Left ventricle myocardium inferior (tissue), 1 donor: Measurements from ENCODE around the gene SRRD. TPM values are rescaled to one million over a fixed set of nuclear protein-coding genes. Genes with fewer than 3 reads are reported as not detected.

Experiments used
- DNase-seq: peaks from one replicate; pipeline ENCODE4 v3.0.0-alpha.2; 2020
- H3K27ac ChIP-seq: fragments of 200-600 bp; replicated peaks from 2 replicates; pipeline ENCODE4 v1.8.0; 2021
- H3K27me3 ChIP-seq: fragments of 200-600 bp; 2 replicates; pipeline ENCODE4 v1.8.0; 2021; ENCODE audit warnings: low read depth
- H3K36me3 ChIP-seq: fragments of 200-600 bp; 2 replicates; pipeline ENCODE4 v1.8.0; 2021
- H3K4me1 ChIP-seq: fragments of 200-600 bp; 2 replicates; pipeline ENCODE4 v1.8.0; 2021
- H3K4me3 ChIP-seq: fragments of 200-600 bp; 2 replicates; pipeline ENCODE4 v1.8.0; 2021; ENCODE audit warnings: mild to moderate bottlenecking, moderate library complexity
- H3K9me3 ChIP-seq: fragments of 200-600 bp; replicated peaks from 2 replicates; pipeline ENCODE4 v1.8.0; 2021
- intact Hi-C: fragments of 100-400 bp; cut with micrococcal nuclease; formaldehyde crosslinking; loops from one replicate; pipeline ENCODE4 v1.11.0; 2022
- total RNA-seq: library from RNA; stranded (reverse); fragmentation: NEBNext Ultra II Directional; extraction: Animal tissue kit (Norgen Biotek cat#: 25700); gene quantifications from one replicate; pipeline ENCODE4 v1.2.1, GENCODE V29; 2021
- TF ChIP-seq, protein P1 (sequence below): fragments of 200-600 bp; IDR thresholded peaks from 2 replicates; pipeline ENCODE4 v1.8.0; 2021; ENCODE audit warnings: antibody characterized with exemption, mild to moderate bottlenecking, borderline replicate concordance
- donor health status: DM: no; HTN: yes; CAD: no; lungs with severe emphysema.

SRRD gene
- total RNA-seq, 1 donor from 2014 or later = 23.5 TPM

DNA sequence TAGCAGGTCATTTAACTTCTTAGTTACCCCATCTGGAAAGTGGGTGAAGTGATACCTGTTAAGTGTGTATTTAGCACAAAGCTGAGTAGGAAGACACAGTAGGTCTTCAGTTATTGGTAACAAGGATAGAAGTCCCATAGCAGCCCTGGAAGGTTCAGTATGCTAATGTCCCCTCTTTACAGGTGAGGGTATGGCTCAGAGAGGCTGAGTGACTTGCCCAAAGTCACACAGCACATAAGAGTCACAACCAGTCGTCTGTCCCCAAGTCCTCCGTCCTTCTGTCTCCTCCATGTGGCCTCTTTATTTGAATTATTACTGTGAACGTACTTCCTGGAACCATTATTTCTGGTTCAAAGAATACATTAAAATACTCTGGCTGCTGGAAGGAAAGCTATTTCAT is 44.1 kb upstream of the SRRD start:
- peaks cover 14% of the 10 kb centered on the region for H3K27me3 ChIP-seq
- intact Hi-C loops = no loop called here
- no peak overlapping the region for H3K4me3 ChIP-seq
- TF ChIP-seq, protein P1, sequence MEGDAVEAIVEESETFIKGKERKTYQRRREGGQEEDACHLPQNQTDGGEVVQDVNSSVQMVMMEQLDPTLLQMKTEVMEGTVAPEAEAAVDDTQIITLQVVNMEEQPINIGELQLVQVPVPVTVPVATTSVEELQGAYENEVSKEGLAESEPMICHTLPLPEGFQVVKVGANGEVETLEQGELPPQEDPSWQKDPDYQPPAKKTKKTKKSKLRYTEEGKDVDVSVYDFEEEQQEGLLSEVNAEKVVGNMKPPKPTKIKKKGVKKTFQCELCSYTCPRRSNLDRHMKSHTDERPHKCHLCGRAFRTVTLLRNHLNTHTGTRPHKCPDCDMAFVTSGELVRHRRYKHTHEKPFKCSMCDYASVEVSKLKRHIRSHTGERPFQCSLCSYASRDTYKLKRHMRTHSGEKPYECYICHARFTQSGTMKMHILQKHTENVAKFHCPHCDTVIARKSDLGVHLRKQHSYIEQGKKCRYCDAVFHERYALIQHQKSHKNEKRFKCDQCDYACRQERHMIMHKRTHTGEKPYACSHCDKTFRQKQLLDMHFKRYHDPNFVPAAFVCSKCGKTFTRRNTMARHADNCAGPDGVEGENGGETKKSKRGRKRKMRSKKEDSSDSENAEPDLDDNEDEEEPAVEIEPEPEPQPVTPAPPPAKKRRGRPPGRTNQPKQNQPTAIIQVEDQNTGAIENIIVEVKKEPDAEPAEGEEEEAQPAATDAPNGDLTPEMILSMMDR = no peak
- H3K9me3 ChIP-seq = no peaks in the 10 kb centered on the region
- DNase-seq = no peak
- no peaks in the 10 kb centered on the region for H3K4me1 ChIP-seq
- H3K36me3 ChIP-seq = no peaks in the 10 kb centered on the region
- H3K27ac ChIP-seq = no peak overlapping the region

DNA sequence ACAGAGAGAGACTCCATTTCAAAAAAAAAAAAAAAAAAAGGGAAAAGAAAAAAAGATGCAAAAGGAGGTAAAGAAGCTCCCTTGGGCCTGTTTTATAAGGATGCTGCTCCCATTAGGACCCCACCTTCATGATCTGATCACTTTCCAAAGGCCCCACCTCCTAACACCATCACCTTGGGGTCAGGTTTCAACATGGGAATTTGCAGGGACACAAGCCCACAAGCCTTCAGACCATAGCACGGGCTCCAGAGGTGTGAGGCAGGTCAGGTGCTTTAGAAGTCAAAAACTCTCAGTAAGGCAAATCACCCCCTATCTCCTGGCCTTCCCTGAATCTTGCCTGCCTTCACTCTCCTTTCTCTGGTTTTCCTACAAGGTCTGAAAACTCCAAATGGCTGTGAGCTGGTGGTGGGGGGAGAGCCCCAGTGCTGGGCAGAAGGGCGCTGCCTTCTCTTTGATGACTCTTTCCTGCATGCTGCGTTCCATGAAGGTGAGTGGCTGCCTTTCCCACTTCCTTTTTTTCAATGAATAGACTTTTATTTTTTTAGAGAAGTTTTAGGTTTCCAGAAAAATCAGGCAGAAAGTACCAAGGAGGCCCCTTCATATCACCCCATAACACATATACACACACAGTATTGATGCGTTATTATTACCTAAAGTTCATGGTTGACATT is 41.5 kb upstream of the SRRD start:
- DNase-seq = no peak
- Histone ChIP-seq H3K4me1 (no peaks in the 10 kb centered on the region), H3K36me3 (no peaks in the 10 kb centered on the region), H3K9me3 (no peaks in the 10 kb centered on the region), H3K4me3 (no peak overlapping the region), H3K27ac (no peak overlapping the region), H3K27me3 (peaks cover 21% of the 10 kb centered on the region)
- TF ChIP-seq, protein P1 = no peak
- intact Hi-C loops = no loop called here

DNA sequence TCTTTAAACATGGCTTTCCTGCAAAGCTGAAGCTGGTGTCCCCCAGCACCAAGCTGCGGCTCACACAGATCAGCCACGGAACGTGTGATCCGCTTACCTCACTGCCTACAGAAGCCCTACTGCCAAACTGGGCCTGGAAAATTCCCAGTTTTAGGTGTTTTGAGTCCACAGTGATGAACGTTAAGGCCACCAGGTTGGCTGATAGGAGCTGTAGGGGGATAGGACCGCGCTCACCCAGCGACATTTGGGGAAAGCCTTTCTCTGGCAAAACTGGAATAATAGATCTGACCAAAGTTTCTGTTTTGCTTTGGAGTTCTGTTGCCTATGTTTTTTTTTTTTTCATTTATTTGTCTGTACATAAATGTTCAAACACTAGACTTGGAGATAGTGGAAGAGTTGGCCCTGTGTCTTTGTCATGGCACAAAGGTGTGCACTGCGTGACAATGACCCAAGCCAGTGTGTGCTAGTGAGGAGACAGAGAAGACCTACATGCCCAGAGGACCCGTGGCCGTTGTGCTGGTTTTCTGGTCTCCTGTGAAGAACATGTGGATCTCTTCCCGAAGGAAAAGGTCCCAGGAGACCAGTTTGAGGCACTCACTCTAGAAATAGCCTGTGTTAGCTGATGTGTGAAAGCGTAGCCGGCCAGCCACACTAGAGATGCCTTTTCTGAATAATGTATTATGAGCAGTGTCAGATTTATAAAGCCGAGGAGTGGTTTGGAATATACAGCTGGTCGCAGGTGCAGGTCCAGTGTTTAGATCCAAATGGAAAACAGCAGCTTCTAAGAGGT is 39.6 kb upstream of the SRRD start:
- H3K36me3 ChIP-seq = no peaks in the 10 kb centered on the region
- H3K4me1 ChIP-seq = peaks cover 10% of the 10 kb centered on the region
- TF ChIP-seq, protein P1 = no peak
- no peaks in the 10 kb centered on the region for H3K9me3 ChIP-seq
- H3K4me3 ChIP-seq = no peak overlapping the region
- no peak overlapping the region for H3K27ac ChIP-seq
- intact Hi-C loops = no loop called here
- DNase-seq = no peak
- peaks cover 21% of the 10 kb centered on the region for H3K27me3 ChIP-seq

DNA sequence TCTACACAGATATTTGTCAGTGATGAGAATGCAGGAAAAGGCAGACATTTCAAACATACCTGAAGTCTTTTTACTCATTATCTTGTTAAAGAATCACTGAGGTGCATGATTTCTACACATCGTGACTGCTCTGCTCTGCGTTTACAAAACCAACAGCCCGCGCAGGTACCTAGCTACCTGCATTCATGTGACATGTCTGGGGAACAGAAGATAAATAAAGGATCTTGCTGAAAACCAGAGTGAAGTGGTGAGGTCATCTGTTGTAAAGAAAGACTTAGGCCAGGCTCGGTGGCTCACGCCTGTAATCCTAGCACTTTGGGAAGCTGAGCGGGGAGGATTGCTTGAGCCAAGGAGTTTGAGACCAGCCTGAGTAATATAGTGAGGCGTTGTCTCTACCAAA is 38.9 kb upstream of the SRRD start:
- intact Hi-C loops = no loop called here
- Histone ChIP-seq H3K4me3 (no peak overlapping the region), H3K27ac (no peak overlapping the region), H3K9me3 (no peaks in the 10 kb centered on the region), H3K36me3 (no peaks in the 10 kb centered on the region), H3K27me3 (peaks cover 17% of the 10 kb centered on the region), H3K4me1 (peaks cover 10% of the 10 kb centered on the region)
- DNase-seq = no peak
- TF ChIP-seq, protein P1 = no peak

DNA sequence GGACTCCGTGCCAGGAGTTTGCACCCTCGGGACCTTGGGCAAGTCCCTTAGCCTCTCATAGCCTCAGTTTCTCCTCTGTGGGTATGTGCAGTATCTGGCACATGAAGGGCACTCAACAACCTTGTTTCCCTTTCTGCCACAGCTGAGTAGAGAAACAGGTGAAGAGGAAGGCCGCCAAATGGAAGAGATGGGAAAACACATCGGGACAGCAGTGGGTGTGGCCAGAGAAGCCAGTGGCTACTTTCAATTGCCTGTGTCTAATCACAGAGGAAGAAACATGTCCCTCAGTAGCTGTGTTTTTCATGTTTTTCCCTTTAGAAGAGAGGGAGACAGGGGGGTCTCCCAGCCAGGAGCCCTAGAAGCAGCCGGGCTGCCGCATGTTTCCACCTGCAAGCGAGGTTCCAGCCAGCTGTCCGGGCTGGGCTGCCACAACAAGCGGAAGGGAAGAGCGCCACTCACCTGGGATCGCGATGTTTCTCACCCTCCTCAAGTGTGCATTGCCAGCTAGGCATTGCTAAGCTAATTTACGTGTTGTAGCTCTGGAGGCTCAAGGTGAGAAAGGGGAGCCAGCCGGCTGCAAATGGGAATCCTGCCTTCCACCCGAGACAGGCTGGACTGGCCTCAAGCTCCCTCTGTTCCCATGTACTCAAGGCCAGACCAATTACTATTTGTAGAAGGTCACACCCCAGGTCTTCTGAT is 38.0 kb upstream of the SRRD start:
- TF ChIP-seq, protein P1 = no peak
- Histone ChIP-seq H3K27ac (no peak overlapping the region), H3K27me3 (peaks cover 9% of the 10 kb centered on the region), H3K36me3 (peaks cover 1% of the 10 kb centered on the region), H3K4me1 (peaks cover 10% of the 10 kb centered on the region), H3K4me3 (no peak overlapping the region), H3K9me3 (no peaks in the 10 kb centered on the region)
- intact Hi-C loops = no loop called here
- no peak for DNase-seq
